ENCODE data around the gene MYO18B.

DNA sequence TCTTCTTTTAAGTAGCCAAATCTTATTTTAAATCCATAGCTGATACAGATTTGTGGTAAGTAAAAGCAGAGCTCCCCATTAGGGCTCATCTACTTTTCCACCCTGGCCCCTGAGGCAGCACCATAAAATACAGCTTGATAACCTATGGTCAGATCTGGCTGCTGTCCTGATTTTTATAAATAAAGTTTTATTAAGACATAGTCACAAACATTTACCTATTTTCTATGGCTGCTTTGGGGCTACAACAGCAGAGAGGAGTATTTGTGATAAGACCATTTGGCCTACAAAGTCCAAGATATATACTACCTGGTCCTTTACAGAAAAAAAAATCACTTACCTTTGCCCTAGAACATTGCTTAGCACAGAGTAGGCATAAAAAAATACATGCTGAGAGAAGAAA lies 227.3 kb downstream of the MYO18B start:
- TF ChIP-seq, protein P1, sequence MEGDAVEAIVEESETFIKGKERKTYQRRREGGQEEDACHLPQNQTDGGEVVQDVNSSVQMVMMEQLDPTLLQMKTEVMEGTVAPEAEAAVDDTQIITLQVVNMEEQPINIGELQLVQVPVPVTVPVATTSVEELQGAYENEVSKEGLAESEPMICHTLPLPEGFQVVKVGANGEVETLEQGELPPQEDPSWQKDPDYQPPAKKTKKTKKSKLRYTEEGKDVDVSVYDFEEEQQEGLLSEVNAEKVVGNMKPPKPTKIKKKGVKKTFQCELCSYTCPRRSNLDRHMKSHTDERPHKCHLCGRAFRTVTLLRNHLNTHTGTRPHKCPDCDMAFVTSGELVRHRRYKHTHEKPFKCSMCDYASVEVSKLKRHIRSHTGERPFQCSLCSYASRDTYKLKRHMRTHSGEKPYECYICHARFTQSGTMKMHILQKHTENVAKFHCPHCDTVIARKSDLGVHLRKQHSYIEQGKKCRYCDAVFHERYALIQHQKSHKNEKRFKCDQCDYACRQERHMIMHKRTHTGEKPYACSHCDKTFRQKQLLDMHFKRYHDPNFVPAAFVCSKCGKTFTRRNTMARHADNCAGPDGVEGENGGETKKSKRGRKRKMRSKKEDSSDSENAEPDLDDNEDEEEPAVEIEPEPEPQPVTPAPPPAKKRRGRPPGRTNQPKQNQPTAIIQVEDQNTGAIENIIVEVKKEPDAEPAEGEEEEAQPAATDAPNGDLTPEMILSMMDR (IDR thresholded peaks at IDR 0.05), result no peak
- TF ChIP-seq POLR2A (IDR thresholded peaks at IDR 0.05), result no peak

All from right lobe of liver (tissue), 4 donors.